Esophagus squamous epithelium (tissue), 5 donors: ENCODE measurements around the gene SPOCK1. TPM values are rescaled to one million over a fixed set of nuclear protein-coding genes. Genes with fewer than 3 reads are reported as not detected.

Source experiments
- DNase-seq: peaks from one replicate; lab custom pipeline; 2025; lab: John Stamatoyannopoulos, UW
- H3K27ac ChIP-seq, 4 donors: fragments of 200-600 bp; sonication (generic); one replicate each; pipeline ENCODE4 v1.5.1; 2016 to 2019; ENCODE audit warnings: mild to moderate bottlenecking in 1 of 4
- H3K27me3 ChIP-seq, 4 donors: fragments of 200-600 bp; sonication (generic); 1 replicate in 3 of 4; 2 replicates in 1 of 4; pipeline versions ENCODE4 v1.5.1 to v1.6.0; 2017 to 2021; ENCODE audit warnings: antibody characterized with exemption in 1 of 4
- H3K36me3 ChIP-seq, 3 donors: fragments of 200-600 bp; sonication (generic); one replicate each; pipeline ENCODE4 v1.5.1; 2016 to 2019
- H3K4me1 ChIP-seq, 3 donors: fragments of 200-600 bp; sonication (generic); one replicate each; pipeline ENCODE4 v1.5.1; 2017 to 2019
- H3K4me3 ChIP-seq, 4 donors: fragments of 200-600 bp; sonication (generic); 1 replicate in 3 of 4; 2 replicates in 1 of 4; pipeline ENCODE4 v1.5.1; 2016 to 2019; ENCODE audit warnings: mild to moderate bottlenecking in 2 of 4, moderate library complexity in 1 of 4
- H3K9me3 ChIP-seq, 3 donors: fragments of 200-600 bp; sonication (generic); one replicate each; pipeline ENCODE4 v1.5.1; 2016 to 2019
- POLR2A ChIP-seq, 4 donors: fragments of 450-650 bp; IDR thresholded peaks; one replicate each; pipeline ENCODE4 v1.6.1; 2017; ENCODE audit warnings: antibody characterized with exemption in 4 of 4, mild to moderate bottlenecking in 4 of 4, moderate library complexity in 3 of 4
- WGBS, 2 donors: methylation state at CpG; one replicate each; pipeline ENCODE4 v1.1.5; 2018; 5-methylcytosine and 5-hydroxymethylcytosine counted together
- intact Hi-C: fragments of 100-400 bp; cut with DNase I; formaldehyde crosslinking; loops from one replicate; pipeline ENCODE4 v1.15.0; 2022
- total RNA-seq, 4 donors: library from RNA; depleted of rRNA; stranded (reverse); fragments of >200 nt; gene quantifications; one replicate each; pipeline ENCODE4 v1.1.0, GENCODE V29; 2016
- TF ChIP-seq, protein P1 (sequence below), 6 experiments: fragments of 450-650 bp in 4 of 6; fragments of 200-600 bp in 2 of 6; sonication (generic) in 2 of 6; IDR thresholded peaks; one replicate each; pipeline ENCODE4 v1.5.1; 2016 to 2019; ENCODE audit warnings: antibody characterized with exemption in 6 of 6, mild to moderate bottlenecking in 4 of 6, moderate library complexity in 4 of 6
- donor health status: DM: yes; HTN: yes; CAD: no.

The SPOCK1 gene
- total RNA-seq, 4 donors from 2014 or later = 0.99 to 21.9 (median 8.1) TPM

DNA sequence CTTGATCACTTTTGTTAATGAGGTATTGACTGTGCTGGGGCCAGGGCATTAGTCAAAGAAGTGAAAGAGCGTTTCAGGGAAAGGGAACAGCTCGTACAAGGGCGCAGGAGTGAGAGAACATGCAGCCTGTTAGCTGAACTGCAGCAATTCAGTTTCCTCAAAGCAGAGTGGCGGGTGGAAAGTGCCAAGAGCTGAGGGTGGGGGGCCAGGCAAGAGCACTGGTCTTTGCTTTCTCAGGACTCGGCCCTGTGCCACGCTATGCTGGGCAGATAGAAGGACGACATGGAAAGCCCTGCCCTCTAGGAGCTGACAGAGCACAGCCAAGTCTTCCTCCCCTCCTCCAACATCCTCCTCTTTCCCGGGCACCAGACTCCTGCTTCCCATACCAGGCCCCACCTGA is 304.8 kb downstream of the SPOCK1 start:
- no peaks in the 10 kb centered on the region for H3K27me3 ChIP-seq
- H3K9me3 ChIP-seq = no peaks in the 10 kb centered on the region
- no peak overlapping the region for H3K4me3 ChIP-seq
- H3K4me1 ChIP-seq = no peaks in the 10 kb centered on the region
- TF ChIP-seq POLR2A (IDR thresholded peaks at IDR 0.05) = no peak
- TF ChIP-seq, protein P1, sequence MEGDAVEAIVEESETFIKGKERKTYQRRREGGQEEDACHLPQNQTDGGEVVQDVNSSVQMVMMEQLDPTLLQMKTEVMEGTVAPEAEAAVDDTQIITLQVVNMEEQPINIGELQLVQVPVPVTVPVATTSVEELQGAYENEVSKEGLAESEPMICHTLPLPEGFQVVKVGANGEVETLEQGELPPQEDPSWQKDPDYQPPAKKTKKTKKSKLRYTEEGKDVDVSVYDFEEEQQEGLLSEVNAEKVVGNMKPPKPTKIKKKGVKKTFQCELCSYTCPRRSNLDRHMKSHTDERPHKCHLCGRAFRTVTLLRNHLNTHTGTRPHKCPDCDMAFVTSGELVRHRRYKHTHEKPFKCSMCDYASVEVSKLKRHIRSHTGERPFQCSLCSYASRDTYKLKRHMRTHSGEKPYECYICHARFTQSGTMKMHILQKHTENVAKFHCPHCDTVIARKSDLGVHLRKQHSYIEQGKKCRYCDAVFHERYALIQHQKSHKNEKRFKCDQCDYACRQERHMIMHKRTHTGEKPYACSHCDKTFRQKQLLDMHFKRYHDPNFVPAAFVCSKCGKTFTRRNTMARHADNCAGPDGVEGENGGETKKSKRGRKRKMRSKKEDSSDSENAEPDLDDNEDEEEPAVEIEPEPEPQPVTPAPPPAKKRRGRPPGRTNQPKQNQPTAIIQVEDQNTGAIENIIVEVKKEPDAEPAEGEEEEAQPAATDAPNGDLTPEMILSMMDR (IDR thresholded peaks at IDR 0.05) = no peak
- DNase-seq = no peak
- 77% methylated on average over 7 to 8 of the region's 8 CpGs for WGBS, 2 donors
- no peak overlapping the region for H3K27ac ChIP-seq
- intact Hi-C loops = no loop called here
- H3K36me3 ChIP-seq = no peaks in the 10 kb centered on the region

DNA sequence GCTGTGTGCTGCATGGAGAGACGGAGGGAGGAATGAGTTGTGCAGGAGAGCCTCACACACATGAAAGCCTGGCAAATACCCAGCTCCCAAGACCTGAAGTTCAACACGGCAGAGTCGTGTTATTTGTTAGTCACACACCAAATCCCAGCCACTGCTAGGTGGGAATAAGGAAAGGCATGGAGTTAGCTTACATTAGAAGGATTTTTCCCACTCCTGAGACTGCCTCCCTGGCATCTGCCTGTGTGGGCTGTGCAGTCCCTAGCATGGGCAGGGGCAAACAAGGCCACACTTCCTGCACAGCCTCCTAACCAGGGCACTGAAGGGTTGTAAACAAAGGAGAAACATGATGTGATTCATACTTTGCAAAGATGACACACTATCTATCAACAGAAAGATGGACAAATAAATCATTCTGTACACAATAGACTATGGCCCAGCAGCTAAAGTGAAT is 306.8 kb downstream of the SPOCK1 start:
- Histone ChIP-seq H3K4me3 (no peak overlapping the region), H3K27ac (no peak overlapping the region), H3K36me3 (no peaks in the 10 kb centered on the region), H3K9me3 (no peaks in the 10 kb centered on the region), H3K27me3 (no peaks in the 10 kb centered on the region), H3K4me1 (no peaks in the 10 kb centered on the region)
- TF ChIP-seq POLR2A (IDR thresholded peaks at IDR 0.05) = no peak
- TF ChIP-seq, protein P1 (IDR thresholded peaks at IDR 0.05) = no peak
- 61 to 65% methylated on average over 3 of the region's 3 CpGs for WGBS, 2 donors
- DNase-seq = no peak
- intact Hi-C loops = no loop called here

DNA sequence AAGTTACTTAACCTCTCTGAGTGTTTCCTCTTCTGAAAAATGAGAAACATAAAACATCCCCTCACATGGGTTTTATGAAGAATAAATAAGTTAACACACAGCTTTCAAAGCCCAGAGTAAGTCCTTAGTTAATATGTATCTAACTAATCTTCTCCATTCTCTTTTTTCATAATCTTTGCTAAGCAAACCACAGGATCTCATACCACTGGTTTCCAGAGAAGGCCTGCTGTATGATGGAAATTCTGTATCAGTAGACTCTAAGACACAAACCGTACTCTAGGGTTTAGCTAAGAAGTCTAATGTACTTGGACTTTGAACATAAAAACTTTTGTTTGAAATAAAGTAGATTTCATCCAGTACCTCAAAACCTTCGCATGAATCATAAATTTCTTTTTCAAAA is 307.9 kb downstream of the SPOCK1 start:
- H3K9me3 ChIP-seq = no peaks in the 10 kb centered on the region
- no peak overlapping the region for H3K27ac ChIP-seq
- no peaks in the 10 kb centered on the region for H3K36me3 ChIP-seq
- TF ChIP-seq, protein P1 (IDR thresholded peaks at IDR 0.05) = no peak
- no peak for TF ChIP-seq POLR2A (IDR thresholded peaks at IDR 0.05)
- WGBS, 2 donors = 45 to 48% methylated on average over 2 of the region's 2 CpGs
- H3K27me3 ChIP-seq = no peaks in the 10 kb centered on the region
- no peaks in the 10 kb centered on the region for H3K4me1 ChIP-seq
- intact Hi-C loops = no loop called here
- no peak for DNase-seq
- H3K4me3 ChIP-seq = no peak overlapping the region

DNA sequence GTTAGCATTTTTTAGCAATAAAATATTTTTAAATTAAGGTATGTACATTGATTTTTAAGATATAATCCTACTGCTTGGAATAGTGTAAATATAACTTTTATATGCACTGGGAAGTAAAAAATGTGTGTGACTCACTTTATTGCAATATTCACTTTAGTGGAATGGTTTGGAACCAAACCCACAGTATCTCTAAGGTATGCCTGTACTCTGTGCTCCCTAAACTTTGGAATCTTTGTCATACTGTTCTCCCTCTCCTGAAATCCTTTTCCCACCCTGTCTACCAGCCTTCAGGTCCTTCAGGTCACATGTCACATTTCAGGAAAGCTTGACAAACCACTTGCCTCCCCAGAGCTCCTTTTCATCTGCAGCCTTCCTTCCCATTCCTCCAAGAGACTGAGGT is 308.7 kb downstream of the SPOCK1 start:
- no peak for TF ChIP-seq POLR2A (IDR thresholded peaks at IDR 0.05)
- TF ChIP-seq, protein P1 (IDR thresholded peaks at IDR 0.05) = no peak
- Histone ChIP-seq H3K4me3 (no peak overlapping the region), H3K27me3 (no peaks in the 10 kb centered on the region), H3K9me3 (no peaks in the 10 kb centered on the region), H3K27ac (no peak overlapping the region), H3K4me1 (no peaks in the 10 kb centered on the region), H3K36me3 (no peaks in the 10 kb centered on the region)
- DNase-seq = no peak
- intact Hi-C loops = no loop called here

DNA sequence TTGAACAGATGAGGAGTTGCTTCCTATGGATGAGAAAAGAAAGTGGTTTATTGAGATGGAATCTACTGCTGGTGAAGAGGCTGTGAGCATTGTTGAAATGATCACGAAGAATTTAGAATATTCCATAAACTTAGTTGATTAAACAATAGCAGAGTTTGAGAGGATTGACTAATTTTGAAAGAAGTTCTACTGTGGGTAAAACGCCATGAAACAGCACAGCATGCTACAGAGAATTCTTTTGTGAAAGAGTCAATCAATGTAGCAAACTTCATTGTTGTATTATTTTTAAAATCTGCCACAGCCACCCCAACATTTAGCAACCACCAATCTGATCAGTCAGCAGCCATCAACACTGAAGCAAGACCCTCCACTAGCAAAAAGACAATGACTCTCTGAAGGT is 309.1 kb downstream of the SPOCK1 start:
- H3K27me3 ChIP-seq = no peaks in the 10 kb centered on the region

More for the DNA sequence above, 309.1 kb downstream of the SPOCK1 start:
- no peak overlapping the region for H3K27ac ChIP-seq
- H3K4me1 ChIP-seq = no peaks in the 10 kb centered on the region
- no peak for DNase-seq
- no peaks in the 10 kb centered on the region for H3K36me3 ChIP-seq
- no peaks in the 10 kb centered on the region for H3K9me3 ChIP-seq
- no peak overlapping the region for H3K4me3 ChIP-seq
- TF ChIP-seq POLR2A (IDR thresholded peaks at IDR 0.05) = no peak
- TF ChIP-seq, protein P1 (IDR thresholded peaks at IDR 0.05) = no peak
- intact Hi-C loops = no loop called here
- WGBS, 2 donors = 42 to 79% methylated on average over 2 of the region's 2 CpGs
